MCF 10A (cell line): Measurements from ENCODE around the gene SIGLEC14. TPM values are rescaled to one million over a fixed set of nuclear protein-coding genes. Genes with fewer than 3 reads are reported as not detected.

Experiments used
- BruUV-seq: library from RNA; stranded (reverse); fragments of 400-500 nt; replicated peaks from 2 replicates; lab custom pipeline; 2021; lab: Mats Ljungman, UMichigan
- CTCF ChIA-PET: fragments of 300-600 bp; sonication (Branson Sonifier 250); formaldehyde crosslinking; extraction: SDS; loops from one replicate; lab custom pipeline; 2021; ENCODE audit warnings: antibody characterized with exemption, inconsistent platforms; lab: Yijun Ruan, JAX
- POLR2A ChIA-PET: fragments of 300-600, 350-650 bp; sonication (Branson Sonifier 250); formaldehyde crosslinking; extraction: SDS; loops from one replicate; lab custom pipeline; 2020; ENCODE audit warnings: antibody characterized with exemption, inconsistent platforms; lab: Yijun Ruan, JAX
- DNase-seq: peaks from one replicate; pipeline ENCODE4 v3.0.0-alpha.2; 2018; ENCODE audit not compliant: unreplicated experiment
- H3K27ac Mint-ChIP-seq: one replicate; pipeline ENCODE4 v1.8.0; 2022; ENCODE audit warnings: mild to moderate bottlenecking, low read depth, mixed read lengths; ENCODE audit not compliant: unreplicated experiment
- H3K27me3 Mint-ChIP-seq: one replicate; pipeline ENCODE4 v1.8.0; 2022; ENCODE audit warnings: mixed read lengths; ENCODE audit not compliant: insufficient read depth, unreplicated experiment
- H3K36me3 Mint-ChIP-seq: one replicate; pipeline ENCODE4 v1.8.0; 2022; ENCODE audit warnings: mild to moderate bottlenecking, moderate library complexity, mixed read lengths; ENCODE audit not compliant: insufficient read depth, unreplicated experiment
- H3K4me1 Mint-ChIP-seq: one replicate; pipeline ENCODE4 v1.8.0; 2022; ENCODE audit warnings: mixed read lengths; ENCODE audit not compliant: insufficient read depth, unreplicated experiment
- H3K4me3 Mint-ChIP-seq: one replicate; pipeline ENCODE4 v1.8.0; 2022; ENCODE audit warnings: mild to moderate bottlenecking, moderate library complexity, mixed read lengths; ENCODE audit not compliant: unreplicated experiment
- H3K9me3 Mint-ChIP-seq: one replicate; pipeline ENCODE4 v1.8.0; 2022; ENCODE audit warnings: mixed read lengths; ENCODE audit not compliant: unreplicated experiment
- CTCF ChIP-seq: fragments of 200-600 bp; IDR thresholded peaks from one replicate; pipeline ENCODE4 v1.8.0; 2022; ENCODE audit warnings: antibody characterized with exemption, mild to moderate bottlenecking; ENCODE audit not compliant: unreplicated experiment
- intact Hi-C: fragments of 100-400 bp; cut with micrococcal nuclease; formaldehyde crosslinking; loops from 2 replicates; pipeline ENCODE4 v1.14.1; 2022
- microRNA-seq: library from miRNA; unstranded; fragments of <30 nt; microRNA quantifications from one replicate; pipeline ENCODE4 v1.2.0, GENCODE V29; 2022
- total RNA-seq: library from RNA; stranded (reverse); gene quantifications from 2 replicates; pipeline ENCODE4 v1.2.3, GENCODE V29; 2022

The SIGLEC14 gene
- total RNA-seq, 1 experiment from 2014 or later, result not detected

GRCh38 chr19:51593969-51594773 lies 52.5 kb downstream of the SIGLEC14 start:
- Mint-ChIP-seq H3K36me3 (peaks cover 6% of the 10 kb centered on the region), H3K27ac (peak overlapping the region; percentile 52), H3K27me3 (no peaks in the 10 kb centered on the region), H3K4me3 (peak overlapping the region; percentile 86), H3K4me1 (peaks cover 20% of the 10 kb centered on the region), H3K9me3 (peaks cover 24% of the 10 kb centered on the region)
- DNase-seq, result peak; percentile 98
- no TSS peak for BruUV-seq
- CTCF ChIA-PET, result interaction anchor here (1.0 kb wide), 2 partner anchors 44 to 67 kb away, joined by 3 read pairs; no protein-coding TSS in a partner anchor
- POLR2A ChIA-PET, result interaction anchor here (0.6 to 2.3 kb wide), 4 partner anchors 23 to 388 kb away, joined by 3 to 12 read pairs (median 3); partner anchors contain the start of gene ZNF175
- no peak for TF ChIP-seq CTCF
- intact Hi-C loops, result loop anchor here (1.0 to 5.0 kb wide), 2 partner anchors 23 to 193 kb away; partner anchors contain the start of gene ZNF175

GRCh38 chr19:51593138-51593890 lies 53.3 kb downstream of the SIGLEC14 start:
- POLR2A ChIA-PET, result interaction anchor here (0.8 to 2.3 kb wide), 3 partner anchors 22 to 388 kb away, joined by 3 to 12 read pairs (median 3); partner anchors contain the start of gene ZNF175

More at GRCh38 chr19:51593138-51593890, 53.3 kb downstream of the SIGLEC14 start:
- intact Hi-C loops, result loop anchor here (5.0 kb wide), 1 partner anchor 194 kb away; no protein-coding TSS in a partner anchor
- peak overlapping the region; percentile 52 for H3K27ac Mint-ChIP-seq
- peaks cover 25% of the 10 kb centered on the region for H3K9me3 Mint-ChIP-seq
- H3K4me1 Mint-ChIP-seq, result peaks cover 20% of the 10 kb centered on the region
- H3K27me3 Mint-ChIP-seq, result no peaks in the 10 kb centered on the region
- CTCF ChIA-PET, result interaction anchor here (0.7 kb wide), 1 partner anchor 212 kb away, joined by 3 read pairs; no protein-coding TSS in a partner anchor
- H3K4me3 Mint-ChIP-seq, result peak overlapping the region; percentile 86
- peaks cover 6% of the 10 kb centered on the region for H3K36me3 Mint-ChIP-seq
- TF ChIP-seq CTCF, result no peak
- no peak for DNase-seq
- BruUV-seq, result no TSS peak

Small RNA genes lying within 50 kb of the gene (microRNA-seq; reads per million reads assigned to microRNA genes)
- gene MIR125A (6,859 reads per million, percentile 94 among the genes with 10 or more reads in this experiment), gene MIR99B (27,845 reads per million, percentile 99 among the genes with 10 or more reads in this experiment), gene MIRLET7E (8,575 reads per million, percentile 97 among the genes with 10 or more reads in this experiment)

Other genes starting within 250 kb of the SIGLEC14 start
- gene SIGLEC10, start 229.2 kb downstream of the SIGLEC14 start, total RNA-seq, result not detected in 2 replicates
- gene SIGLEC8, start 188.4 kb downstream of the SIGLEC14 start, total RNA-seq, result not detected in 2 replicates
- not detected in 2 replicates for gene CEACAM18, start 168.3 kb downstream of the SIGLEC14 start, total RNA-seq
- gene SIGLEC12, start 145.0 kb downstream of the SIGLEC14 start, total RNA-seq, result not detected in 2 replicates
- not detected in 2 replicates for gene SIGLEC6, start 115.2 kb downstream of the SIGLEC14 start, total RNA-seq
- gene ZNF175, start 75.5 kb downstream of the SIGLEC14 start, total RNA-seq, result 6.9 and 9.3 TPM in 2 replicates
- gene SIGLEC5, start 16.4 kb downstream of the SIGLEC14 start, total RNA-seq, result not detected in 2 replicates
- 13.1 and 18.1 TPM in 2 replicates for gene SPACA6, start 46.5 kb upstream of the SIGLEC14 start, total RNA-seq
- gene HAS1, start 77.2 kb upstream of the SIGLEC14 start, total RNA-seq, result 0.34 and 0.42 TPM in 2 replicates
- 6.2 and 8.6 TPM in 2 replicates for gene FPR1, start 105.1 kb upstream of the SIGLEC14 start, total RNA-seq
- not detected in 2 replicates for gene FPR2, start 114.4 kb upstream of the SIGLEC14 start, total RNA-seq
- gene FPR3, start 148.3 kb upstream of the SIGLEC14 start, total RNA-seq, result not detected in 2 replicates
- gene ZNF577, start 241.1 kb upstream of the SIGLEC14 start, total RNA-seq, result 6.3 and 8.4 TPM in 2 replicates